IMR-90 (cell line): Measurements from ENCODE around the gene NEURL1.

Experiments
- BHLHE40 ChIP-seq: fragments of 150-350 bp; IDR thresholded peaks from 2 replicates; pipeline ENCODE4 v1.6.1; 2016; ENCODE audit warnings: mild to moderate bottlenecking, low read depth, low read length
- RAD21 ChIP-seq: IDR thresholded peaks from 2 replicates; pipeline ENCODE4 v1.6.1; 2012; ENCODE audit warnings: low read length, improper control_type of control experiment
- TF ChIP-seq, protein P1 (sequence below): conservative IDR thresholded peaks from 2 replicates; pipeline ENCODE4 v1.5.1; 2012; ENCODE audit warnings: mild to moderate bottlenecking, low read depth, low read length, improper control_type of control experiment
- TF ChIP-seq, protein P2 (sequence below): fragments of 150-350 bp; IDR thresholded peaks from 2 replicates; pipeline ENCODE4 v1.6.1; 2017; ENCODE audit warnings: mild to moderate bottlenecking, antibody characterized with exemption, low read length, low read depth

DNA sequence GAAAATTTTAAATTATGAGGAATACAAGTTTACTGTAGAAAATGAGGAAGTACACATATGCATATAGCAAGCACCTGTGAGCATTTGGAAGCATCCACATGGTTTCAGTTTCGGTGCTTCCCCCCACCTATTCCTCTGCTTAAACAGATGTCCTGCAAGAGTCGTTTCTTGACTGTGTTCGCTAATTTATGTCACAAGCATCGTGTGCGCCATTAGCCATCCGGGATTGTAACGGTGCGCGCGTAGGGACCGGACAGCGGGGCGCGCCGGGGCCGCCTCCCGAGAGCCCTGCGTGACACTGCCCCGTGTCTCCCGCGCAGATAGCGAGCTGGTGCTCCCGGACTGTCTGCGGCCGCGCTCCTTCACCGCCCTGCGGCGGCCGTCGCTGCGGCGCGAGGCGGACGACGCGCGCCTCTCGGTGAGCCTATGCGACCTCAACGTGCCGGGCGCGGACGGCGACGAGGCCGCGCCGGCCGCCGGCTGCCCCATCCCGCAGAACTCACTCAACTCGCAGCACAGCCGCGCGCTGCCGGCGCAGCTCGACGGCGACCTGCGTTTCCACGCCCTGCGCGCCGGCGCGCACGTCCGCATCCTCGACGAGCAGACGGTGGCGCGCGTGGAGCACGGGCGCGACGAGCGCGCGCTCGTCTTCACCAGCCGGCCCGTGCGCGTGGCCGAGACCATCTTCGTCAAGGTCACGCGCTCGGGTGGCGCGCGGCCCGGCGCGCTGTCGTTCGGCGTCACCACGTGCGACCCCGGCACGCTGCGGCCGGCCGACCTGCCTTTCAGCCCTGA is 90.9 kb downstream of the NEURL1 start:
- TF ChIP-seq, protein P1, sequence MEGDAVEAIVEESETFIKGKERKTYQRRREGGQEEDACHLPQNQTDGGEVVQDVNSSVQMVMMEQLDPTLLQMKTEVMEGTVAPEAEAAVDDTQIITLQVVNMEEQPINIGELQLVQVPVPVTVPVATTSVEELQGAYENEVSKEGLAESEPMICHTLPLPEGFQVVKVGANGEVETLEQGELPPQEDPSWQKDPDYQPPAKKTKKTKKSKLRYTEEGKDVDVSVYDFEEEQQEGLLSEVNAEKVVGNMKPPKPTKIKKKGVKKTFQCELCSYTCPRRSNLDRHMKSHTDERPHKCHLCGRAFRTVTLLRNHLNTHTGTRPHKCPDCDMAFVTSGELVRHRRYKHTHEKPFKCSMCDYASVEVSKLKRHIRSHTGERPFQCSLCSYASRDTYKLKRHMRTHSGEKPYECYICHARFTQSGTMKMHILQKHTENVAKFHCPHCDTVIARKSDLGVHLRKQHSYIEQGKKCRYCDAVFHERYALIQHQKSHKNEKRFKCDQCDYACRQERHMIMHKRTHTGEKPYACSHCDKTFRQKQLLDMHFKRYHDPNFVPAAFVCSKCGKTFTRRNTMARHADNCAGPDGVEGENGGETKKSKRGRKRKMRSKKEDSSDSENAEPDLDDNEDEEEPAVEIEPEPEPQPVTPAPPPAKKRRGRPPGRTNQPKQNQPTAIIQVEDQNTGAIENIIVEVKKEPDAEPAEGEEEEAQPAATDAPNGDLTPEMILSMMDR = no peak
- TF ChIP-seq, protein P2, sequence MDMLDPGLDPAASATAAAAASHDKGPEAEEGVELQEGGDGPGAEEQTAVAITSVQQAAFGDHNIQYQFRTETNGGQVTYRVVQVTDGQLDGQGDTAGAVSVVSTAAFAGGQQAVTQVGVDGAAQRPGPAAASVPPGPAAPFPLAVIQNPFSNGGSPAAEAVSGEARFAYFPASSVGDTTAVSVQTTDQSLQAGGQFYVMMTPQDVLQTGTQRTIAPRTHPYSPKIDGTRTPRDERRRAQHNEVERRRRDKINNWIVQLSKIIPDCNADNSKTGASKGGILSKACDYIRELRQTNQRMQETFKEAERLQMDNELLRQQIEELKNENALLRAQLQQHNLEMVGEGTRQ = no peak
- no peak for TF ChIP-seq RAD21
- TF ChIP-seq BHLHE40 = no peak
